ENCODE data around the gene SLC2A6.
A peak's percentile ranks its signal among the peaks of the same experiment; 100 is the strongest.

The SLC2A6 gene, protein sequence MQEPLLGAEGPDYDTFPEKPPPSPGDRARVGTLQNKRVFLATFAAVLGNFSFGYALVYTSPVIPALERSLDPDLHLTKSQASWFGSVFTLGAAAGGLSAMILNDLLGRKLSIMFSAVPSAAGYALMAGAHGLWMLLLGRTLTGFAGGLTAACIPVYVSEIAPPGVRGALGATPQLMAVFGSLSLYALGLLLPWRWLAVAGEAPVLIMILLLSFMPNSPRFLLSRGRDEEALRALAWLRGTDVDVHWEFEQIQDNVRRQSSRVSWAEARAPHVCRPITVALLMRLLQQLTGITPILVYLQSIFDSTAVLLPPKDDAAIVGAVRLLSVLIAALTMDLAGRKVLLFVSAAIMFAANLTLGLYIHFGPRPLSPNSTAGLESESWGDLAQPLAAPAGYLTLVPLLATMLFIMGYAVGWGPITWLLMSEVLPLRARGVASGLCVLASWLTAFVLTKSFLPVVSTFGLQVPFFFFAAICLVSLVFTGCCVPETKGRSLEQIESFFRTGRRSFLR

GRCh38 chr9:133478851-133479711, at the start of gene SLC2A6:
Gene SLC2A6 (minus strand): TSS chr9:133479099. CDS start chr9:133479059, 40 bp downstream.
- peak; percentile 91 for DNase-seq

- DNase-seq: no peak
Observed at GRCh38 chr9:133528001-133528875, 49.3 kb upstream of the SLC2A6 start.

GRCh38 chr9:133527444-133527920, 48.6 kb upstream of the SLC2A6 start:
- no peak for DNase-seq

DNA sequence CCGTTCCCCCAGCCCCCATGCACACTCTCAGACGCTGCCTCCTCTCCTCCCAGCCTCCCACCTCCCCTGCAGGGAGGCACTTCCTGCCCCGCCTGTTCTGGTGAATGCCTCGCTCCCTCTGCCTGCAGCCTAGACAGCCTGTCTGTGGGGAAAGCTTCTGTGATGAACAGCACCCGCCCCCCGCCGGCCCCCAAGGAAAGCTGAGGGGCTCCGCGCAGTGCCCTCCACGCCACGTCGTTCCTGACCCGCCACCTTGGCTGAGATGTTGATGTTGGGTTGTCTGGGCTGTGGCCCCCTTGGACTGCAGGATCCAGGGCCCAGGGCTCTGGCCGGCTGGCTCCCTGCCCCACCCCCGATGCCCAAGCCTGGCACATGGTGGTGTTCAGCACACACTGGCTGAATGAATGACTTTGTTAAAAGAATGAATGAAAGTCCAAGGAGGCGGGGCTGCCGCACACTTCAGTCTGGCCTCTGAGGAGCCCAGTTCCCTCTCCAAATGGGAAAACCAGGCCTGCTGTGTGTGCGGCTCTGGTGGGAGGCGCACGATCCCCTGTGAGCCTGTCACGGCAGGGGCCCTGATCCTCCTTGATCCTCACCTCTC, 47.9 kb upstream of the SLC2A6 start:
- no peak for DNase-seq

GRCh38 chr9:133525677-133526076, 46.8 kb upstream of the SLC2A6 start:
- DNase-seq: no peak

- no peak for DNase-seq
Observed at GRCh38 chr9:133524679-133525228, 45.9 kb upstream of the SLC2A6 start, which contains the start of gene MYMK. Gene MYMK (minus strand): TSS chr9:133524959. CDS start chr9:133524844, 115 bp downstream.

- DNase-seq: no peak
Observed at GRCh38 chr9:133524146-133524545, 45.2 kb upstream of the SLC2A6 start.

- DNase-seq: no peak
Observed at GRCh38 chr9:133523106-133523505, 44.2 kb upstream of the SLC2A6 start.

DNA sequence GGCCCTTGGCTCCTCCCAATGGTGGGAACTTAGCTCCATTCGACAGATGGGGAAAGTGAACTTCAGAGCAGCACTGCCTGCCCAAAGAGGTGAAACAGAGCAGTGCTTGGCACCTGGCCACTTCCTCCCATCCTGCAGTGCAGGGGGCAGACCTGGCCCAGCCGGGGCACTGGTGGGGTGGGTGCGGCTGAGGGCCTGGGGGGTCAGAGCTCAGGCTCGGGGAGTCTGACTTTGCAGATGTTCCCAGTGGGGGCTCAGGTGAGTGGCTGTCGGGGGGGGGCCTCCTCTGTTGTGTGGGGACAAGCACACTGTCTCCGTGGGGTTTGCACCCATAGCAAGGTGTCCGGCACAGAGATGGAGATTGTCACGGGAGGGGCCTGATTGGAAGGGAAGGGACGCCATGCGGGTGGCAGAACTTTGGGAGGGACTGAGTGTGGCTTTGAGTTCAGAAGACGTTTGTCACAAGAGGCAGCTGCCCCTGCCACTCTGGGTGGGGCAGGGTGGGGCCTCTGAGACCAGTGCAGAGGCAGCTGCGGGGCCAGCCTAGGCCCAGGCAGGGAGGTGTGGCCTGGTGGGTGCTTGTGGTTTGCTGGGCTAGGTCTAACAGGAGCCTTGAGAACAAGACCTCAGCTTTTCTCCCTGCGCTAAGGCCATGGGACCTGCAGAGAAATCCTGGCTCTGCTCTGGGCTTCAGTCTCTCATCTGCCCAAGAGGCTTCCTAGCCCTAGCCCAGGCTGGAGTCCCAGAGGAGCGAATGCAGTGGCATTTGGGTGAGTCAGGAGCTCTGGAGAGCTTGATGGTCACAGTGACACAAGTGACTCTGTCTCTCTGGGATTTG, 43.4 kb upstream of the SLC2A6 start:
- DNase-seq: no peak

GRCh38 chr9:133521122-133522072, 42.5 kb upstream of the SLC2A6 start:
- DNase-seq: no peak

- no peak for DNase-seq
Observed at GRCh38 chr9:133520121-133520835, 41.4 kb upstream of the SLC2A6 start.

DNA sequence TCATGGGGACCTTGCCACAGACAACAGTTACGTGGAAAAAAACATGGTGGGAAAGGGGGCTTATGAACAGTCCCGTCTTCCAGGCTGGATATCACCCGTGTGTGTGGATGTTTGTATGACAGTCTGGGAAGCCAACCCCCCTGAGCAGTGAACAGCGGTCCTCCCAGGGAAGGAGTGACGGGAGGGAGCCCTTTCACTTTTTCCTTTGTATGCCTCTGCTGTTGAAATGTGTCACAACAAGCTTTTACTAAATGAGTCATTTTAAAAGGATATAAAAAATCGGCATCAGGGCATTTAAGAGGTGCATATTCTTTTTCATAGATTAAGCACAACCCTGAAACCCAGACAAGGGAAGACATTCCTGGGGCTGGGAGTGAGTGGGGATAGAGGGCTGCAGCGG, 40.8 kb upstream of the SLC2A6 start:
- no peak for DNase-seq

GRCh38 chr9:133518706-133519449, 40.0 kb upstream of the SLC2A6 start:
- no peak for DNase-seq

GRCh38 chr9:133518200-133518599, 39.3 kb upstream of the SLC2A6 start:
- DNase-seq: no peak

GRCh38 chr9:133517711-133518110, 38.8 kb upstream of the SLC2A6 start:
- no peak for DNase-seq

DNA sequence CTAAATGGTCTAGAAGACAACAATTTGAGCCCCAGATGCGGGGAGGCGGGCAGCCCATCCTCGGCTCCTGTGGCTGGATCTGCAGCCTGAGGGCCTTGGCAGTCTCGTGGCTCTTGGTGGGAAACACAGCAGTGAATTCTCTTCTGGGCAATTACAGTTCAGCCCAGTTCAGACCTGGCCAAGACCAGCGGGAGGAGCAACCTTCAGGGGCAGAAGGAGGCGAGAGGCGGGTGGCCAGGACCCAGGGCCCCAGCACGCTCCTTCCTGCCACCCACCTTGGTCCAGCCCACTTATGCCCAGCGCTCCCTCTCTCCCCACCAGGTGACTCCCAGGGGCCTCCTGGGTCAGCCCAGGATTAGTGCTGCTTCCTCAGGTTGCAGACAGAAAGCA, 38.1 kb upstream of the SLC2A6 start:
- no peak for DNase-seq

DNA sequence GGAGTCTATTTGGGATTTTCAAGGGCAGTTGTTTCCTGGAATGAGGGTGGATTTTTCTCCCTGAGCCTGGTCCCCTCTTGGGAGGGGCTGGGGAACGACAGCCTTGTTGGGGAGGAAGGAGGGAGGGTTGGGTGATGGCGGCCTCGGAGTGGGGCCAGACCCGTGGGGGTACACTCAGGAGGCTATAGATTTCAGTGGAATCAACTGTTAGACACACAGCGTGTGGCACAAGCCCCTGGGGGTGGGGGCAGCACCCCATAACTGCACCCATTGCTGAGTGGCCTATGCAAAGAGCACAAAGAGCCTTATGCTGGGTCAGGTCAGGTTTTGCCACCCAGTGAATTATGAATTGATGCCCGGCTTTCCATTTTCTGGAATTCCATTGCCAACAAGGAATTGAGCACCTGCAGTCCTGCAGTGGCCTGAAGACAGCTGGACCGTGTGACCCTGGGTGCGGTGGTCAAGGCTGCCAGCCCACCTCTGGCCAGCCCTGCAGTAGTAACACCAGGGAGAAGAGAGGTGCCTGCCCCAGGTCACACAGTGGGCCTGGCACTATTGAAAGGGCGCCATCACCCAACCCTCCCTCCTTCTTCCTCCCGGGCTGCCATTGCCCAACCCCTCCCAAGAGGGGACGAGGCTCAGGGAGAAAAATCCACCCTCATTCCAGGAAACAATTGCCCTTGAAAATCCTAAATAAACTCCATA, 37.5 kb upstream of the SLC2A6 start:
- no peak for DNase-seq
